ENCODE results near the gene TOMM22.
A peak's percentile ranks its signal among the peaks of the same experiment; 100 is the strongest.

TOMM22 gene

GRCh38 chr22:38696606-38697424 lies 15.1 kb downstream of the TOMM22 start:
- DNase-seq: peak; percentile 31 to 45

- DNase-seq: no peak
Observed at GRCh38 chr22:38697425-38698089, 15.8 kb downstream of the TOMM22 start.

- DNase-seq: no peak
Observed at GRCh38 chr22:38698407-38699094, 16.8 kb downstream of the TOMM22 start.

- no peak for DNase-seq
Observed at GRCh38 chr22:38699143-38699542, 17.4 kb downstream of the TOMM22 start.

GRCh38 chr22:38699784-38700183 lies 18.0 kb downstream of the TOMM22 start:
- DNase-seq: no peak

GRCh38 chr22:38700270-38700788 lies 18.6 kb downstream of the TOMM22 start:
- DNase-seq: peak in 1 of 2 experiments; percentile 16

GRCh38 chr22:38700789-38701628 lies 19.3 kb downstream of the TOMM22 start, which contains the start of gene JOSD1:
JOSD1 (minus strand) TSS chr22:38700943; CDS start chr22:38699987, 956 bp downstream.
- DNase-seq: peak; percentile 97

- DNase-seq: no peak
Observed at GRCh38 chr22:38704654-38705234, 23.0 kb downstream of the TOMM22 start.

GRCh38 chr22:38705235-38706100 lies 23.7 kb downstream of the TOMM22 start, which contains the start of gene GTPBP1:
GTPBP1 (plus strand) TSS chr22:38705944; CDS start chr22:38705956, 12 bp downstream.
- peak; percentile 92 to 96 for DNase-seq

GRCh38 chr22:38706101-38706900 lies 24.5 kb downstream of the TOMM22 start:
- peak; percentile 19 to 37 for DNase-seq

- DNase-seq: no peak
Observed at GRCh38 chr22:38706901-38707195, 25.1 kb downstream of the TOMM22 start.

- DNase-seq: no peak
Observed at GRCh38 chr22:38707346-38707745, 25.6 kb downstream of the TOMM22 start.

- no peak for DNase-seq
Observed at GRCh38 chr22:38707984-38708383, 26.2 kb downstream of the TOMM22 start.

- no peak for DNase-seq
Observed at GRCh38 chr22:38709306-38709705, 27.5 kb downstream of the TOMM22 start.

- no peak for DNase-seq
Observed at GRCh38 chr22:38710351-38710750, 28.6 kb downstream of the TOMM22 start.

GRCh38 chr22:38710866-38711265 lies 29.1 kb downstream of the TOMM22 start:
- DNase-seq: no peak

- no peak for DNase-seq
Observed at GRCh38 chr22:38712486-38713207, 30.9 kb downstream of the TOMM22 start.

GRCh38 chr22:38713921-38714320 lies 32.2 kb downstream of the TOMM22 start:
- no peak for DNase-seq

- no peak for DNase-seq
Observed at GRCh38 chr22:38715176-38715764, 33.5 kb downstream of the TOMM22 start.
